Cardiac septum (tissue), 1 donor: Measurements from ENCODE around the gene ZNF385A. TPM values are rescaled to one million over a fixed set of nuclear protein-coding genes. Genes with fewer than 3 reads are reported as not detected.
"Not testable (repeated sequence)": the region's sequence is repeated elsewhere in the genome, so short reads cannot be mapped to it uniquely, and the experiment has no call there.

ENCODE experiments used
- DNase-seq: peaks from one replicate; pipeline ENCODE4 v3.0.0-alpha.2; 2020; ENCODE audit warnings: low spot score
- intact Hi-C: fragments of 100-400 bp; cut with DNase I; formaldehyde crosslinking; loops from one replicate; pipeline ENCODE4 v1.14.0; 2022
- total RNA-seq: library from RNA; stranded (reverse); fragmentation: NEBNext Ultra II Directional; extraction: Animal tissue kit (Norgen Biotek cat#: 25700); gene quantifications from one replicate; pipeline ENCODE4 v1.2.1, GENCODE V29; 2021
- donor health status: DM: no; HTN: no; CAD: no.

The ZNF385A gene
- total RNA-seq, 1 donor from 2014 or later = 4.8 TPM

DNA sequence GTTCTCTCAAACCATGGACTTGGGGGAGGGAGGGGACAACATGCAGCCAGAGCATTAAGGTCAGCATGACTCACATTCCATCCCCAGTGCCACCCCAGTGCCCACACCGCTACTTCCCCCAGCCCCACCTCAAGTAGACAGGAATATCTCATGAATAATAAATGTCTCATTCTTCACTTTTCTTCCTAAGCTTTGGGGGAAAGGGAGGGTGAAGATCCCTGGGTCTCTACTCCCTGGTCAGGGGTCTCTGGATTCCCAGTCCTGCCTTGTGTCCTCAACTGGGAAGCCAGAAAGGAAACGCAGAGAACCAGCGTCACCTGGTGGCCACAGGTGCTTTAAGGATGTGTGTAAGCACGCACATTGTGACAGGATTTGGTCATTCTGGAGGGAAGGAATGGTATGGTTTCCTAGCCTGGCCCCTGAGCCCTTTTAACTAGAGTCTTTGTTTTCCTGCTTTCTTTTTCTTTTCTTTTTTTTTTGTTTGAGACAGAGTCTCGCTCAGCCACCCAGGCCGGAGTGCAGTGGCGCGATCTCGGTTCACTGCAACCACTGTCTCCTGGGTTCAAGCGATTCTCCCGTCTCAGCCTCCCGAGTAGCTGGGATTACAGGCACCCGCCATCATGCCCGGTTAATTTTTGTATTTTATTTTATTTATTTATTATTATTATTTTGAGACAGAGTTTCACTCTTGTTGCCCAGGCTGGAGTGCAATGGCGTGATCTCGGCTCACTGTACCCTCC, 23.6 kb downstream of the ZNF385A start:
- DNase-seq = peak; percentile 87

GRCh38 chr12:54359762-54360351, 24.7 kb downstream of the ZNF385A start:
- no peak for DNase-seq
- intact Hi-C loops = loop anchor here (1.0 to 5.0 kb wide), 3 partner anchors 23 to 143 kb away; partner anchors contain the start of genes CBX5 and HNRNPA1

More for the DNA sequence above, 23.6 kb downstream of the ZNF385A start:
- intact Hi-C loops = loop anchor here (5.0 kb wide), 2 partner anchors 79 to 144 kb away; partner anchors contain the start of genes CBX5 and HNRNPA1

- intact Hi-C loops = loop anchor here (1.0 kb wide), 1 partner anchor 22 kb away; no protein-coding TSS in a partner anchor
- peak; percentile 97 for DNase-seq
These were observed 25.4 kb downstream of the ZNF385A start for GRCh38 chr12:54358945-54359761.

- intact Hi-C loops = no loop called here
- DNase-seq = no peak
These were observed 26.2 kb downstream of the ZNF385A start for GRCh38 chr12:54358191-54358944.

DNA sequence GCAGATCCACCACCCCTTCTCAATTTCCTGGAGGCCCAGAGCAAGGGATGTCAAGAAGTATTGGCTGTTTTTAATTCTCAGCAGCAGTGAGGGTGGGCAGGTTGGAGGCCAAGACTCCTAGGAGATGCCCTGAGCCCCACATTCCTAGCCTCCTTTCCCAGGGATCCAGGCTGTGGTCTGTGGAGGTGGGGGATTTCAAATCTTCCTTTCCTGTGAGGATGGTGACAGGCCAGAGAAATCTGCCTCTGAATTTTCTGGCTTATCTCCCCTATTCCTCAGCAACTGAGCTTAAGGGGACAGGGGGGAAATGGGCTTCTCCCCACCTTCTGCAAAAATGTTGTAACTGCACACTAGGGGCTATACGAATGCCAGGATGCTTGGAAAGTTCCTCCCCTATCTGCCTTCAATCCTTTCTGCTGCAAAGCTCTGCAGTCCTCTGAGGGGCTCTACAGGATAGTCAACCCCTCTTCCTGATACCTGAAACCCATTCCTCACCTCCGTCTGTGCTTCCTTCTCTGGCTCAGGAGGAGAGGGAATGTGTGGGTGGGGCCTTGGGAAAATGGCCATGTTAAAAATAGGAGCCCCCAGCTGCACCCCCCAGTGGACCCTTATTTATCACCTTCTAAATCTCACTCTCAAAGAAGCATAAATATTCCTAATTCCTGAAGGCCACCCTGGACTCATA, 26.9 kb downstream of the ZNF385A start:
- intact Hi-C loops = no loop called here
- DNase-seq = no peak

DNA sequence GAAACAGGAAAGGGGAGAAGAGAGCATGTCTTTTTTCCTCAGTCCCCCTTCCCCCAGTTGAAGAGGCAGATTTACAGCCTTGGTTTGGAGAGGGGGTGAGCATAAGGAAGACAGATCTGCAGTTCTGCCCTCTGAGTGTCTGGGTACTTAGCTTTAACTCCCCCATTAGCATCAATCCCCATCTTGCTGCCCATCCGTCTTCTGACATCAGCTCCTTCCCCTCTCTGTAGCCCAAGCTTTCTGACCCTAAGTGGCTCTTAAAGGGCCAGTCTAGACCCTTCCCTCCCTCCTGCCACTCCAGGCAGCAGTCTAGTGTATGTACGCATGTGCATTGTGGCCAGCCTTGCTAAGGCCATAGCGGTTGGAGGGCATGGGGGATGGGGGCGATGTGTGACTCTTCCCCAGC, 27.6 kb downstream of the ZNF385A start:
- intact Hi-C loops = no loop called here
- DNase-seq = no peak

DNA sequence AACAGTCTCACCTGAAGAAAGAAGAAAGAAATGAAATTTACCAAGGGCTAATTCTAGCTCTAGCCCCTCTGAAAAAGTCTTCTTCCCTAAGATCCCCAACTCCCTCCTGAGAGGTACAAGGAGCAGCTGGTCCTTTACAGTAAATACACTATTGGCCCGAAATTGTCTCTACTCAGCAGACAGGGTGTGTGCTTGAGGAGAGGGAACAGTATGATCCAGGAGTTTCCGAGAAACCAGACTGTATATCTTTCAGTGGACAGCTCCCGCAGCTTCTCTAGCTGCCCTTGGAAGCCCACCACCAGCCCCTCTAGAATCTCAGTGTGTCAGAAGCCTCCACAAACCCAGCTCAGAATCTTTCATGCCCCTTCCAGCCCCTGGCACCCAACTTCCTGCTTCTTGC, 28.3 kb downstream of the ZNF385A start:
- intact Hi-C loops = no loop called here

GRCh38 chr12:54355104-54355815, 29.3 kb downstream of the ZNF385A start:
- intact Hi-C loops = no loop called here
- no peak for DNase-seq

More for the DNA sequence above, 28.3 kb downstream of the ZNF385A start:
- DNase-seq = no peak

DNA sequence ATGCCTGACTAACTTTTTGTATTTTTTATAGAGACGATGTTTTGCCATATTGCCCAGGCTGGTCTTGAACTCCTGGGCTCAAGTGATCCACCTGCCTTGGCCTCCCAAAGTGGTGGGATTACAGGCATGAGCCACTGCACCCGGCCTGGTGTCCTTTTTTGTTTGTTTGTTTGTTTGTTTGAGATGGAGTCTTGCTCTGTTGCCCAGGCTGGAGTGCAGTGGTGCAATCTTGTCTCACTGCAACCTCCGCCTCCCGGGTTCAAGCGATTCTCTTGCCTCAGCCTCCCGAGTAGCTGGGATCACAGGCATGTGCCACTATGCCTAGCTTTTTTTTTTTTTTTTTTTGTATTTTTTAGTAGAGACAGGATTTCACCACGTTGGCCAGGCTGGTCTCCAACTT, 30.3 kb downstream of the ZNF385A start:
- intact Hi-C loops, DNase-seq: not testable (repeated sequence)

DNA sequence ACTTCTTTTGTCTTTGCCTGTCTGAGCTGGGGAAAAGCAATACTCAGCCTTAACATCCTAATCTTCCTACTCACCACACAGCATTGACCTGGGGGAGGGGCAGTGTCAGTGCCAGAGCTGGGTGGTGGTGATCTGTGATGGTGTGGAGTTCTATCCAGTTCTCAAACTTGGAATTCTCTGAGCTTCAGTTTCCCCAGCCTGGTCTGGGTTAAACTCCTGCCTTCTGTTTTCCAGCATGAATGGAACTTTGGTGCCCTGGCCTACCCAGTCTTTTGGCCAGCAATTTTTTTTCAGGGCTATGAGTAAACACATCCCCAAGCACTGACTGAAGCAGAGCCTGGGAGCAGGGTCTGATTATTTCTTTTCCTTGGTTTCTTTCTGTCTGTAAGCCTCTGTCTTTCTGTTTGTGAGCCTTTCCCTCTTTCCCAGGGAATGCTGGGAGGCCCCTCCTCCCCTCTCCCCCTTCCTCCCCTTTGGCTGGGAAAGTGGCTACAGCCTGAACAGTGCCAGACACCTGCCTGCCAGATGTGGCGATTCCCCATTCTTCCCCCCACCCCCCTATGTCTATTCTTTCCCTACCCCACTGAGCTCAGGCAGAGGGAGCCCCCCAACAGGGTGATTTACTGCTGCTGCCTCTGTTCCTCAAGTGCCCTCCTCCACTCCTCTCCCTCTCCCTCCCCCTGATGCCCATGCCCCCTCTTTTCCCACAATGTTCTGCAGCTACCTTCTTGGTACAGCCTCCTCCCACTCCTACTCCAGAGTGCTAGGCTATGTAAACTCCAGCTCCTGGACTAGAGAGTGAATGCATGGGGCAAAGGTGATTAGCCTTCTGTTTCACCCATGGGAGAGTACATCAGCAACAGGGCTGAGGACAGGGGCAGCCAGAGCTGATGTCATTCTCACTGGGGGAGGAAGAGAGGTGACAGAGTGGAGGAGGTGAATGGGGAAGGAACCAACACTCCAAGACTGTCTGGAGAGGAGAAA, 31.4 kb downstream of the ZNF385A start:
- no peak for DNase-seq
- intact Hi-C loops = no loop called here

DNA sequence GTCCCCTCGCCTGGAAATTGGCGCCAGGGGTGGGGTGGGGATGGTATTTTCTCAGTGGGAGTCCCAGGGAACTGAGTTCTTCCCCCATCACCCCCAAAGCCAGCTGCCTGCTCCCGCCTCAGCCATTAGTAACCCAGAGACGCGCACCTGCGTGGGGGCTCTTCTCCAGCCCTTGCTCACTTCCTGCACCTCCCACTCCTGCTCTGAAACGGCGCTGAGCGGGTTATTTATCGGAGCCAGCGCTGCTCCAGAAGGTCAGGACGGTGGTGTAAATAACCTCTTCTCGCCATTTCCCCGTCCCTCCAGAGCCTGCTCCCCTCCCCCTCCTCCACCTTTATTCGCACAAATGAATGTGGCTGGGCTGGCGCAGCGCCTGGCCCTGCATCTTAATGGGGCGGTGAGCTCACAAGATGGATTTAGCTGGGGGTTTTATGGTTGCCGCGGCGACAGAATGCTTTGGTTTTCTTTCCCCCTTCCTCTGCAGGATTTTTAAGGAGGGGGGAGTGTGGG, 32.5 kb downstream of the ZNF385A start:
- peak; percentile 84 for DNase-seq
- intact Hi-C loops = no loop called here

- no peak for DNase-seq
- intact Hi-C loops = no loop called here
These were observed 33.2 kb downstream of the ZNF385A start for GRCh38 chr12:54351341-54351740.

DNA sequence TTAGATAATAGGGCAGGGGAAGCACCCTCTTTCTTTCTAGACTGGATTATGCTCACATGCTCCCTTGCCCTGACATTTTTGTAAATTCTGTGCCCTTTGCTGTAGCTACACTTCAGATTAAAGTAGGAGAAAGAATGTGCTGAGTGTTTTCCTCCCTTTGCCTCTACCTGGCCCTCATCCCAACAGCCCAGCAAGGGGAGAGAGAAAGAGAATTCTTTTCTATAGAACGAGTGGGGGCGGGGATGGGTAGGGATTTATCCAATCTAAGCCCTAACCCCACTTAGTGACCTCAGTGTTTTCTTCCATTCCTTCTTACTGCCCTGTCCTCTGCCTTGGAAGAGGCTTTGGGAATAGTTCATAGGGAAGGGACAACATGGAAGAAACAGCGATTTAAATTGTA, 33.8 kb downstream of the ZNF385A start:
- intact Hi-C loops = no loop called here
- DNase-seq = no peak

DNA sequence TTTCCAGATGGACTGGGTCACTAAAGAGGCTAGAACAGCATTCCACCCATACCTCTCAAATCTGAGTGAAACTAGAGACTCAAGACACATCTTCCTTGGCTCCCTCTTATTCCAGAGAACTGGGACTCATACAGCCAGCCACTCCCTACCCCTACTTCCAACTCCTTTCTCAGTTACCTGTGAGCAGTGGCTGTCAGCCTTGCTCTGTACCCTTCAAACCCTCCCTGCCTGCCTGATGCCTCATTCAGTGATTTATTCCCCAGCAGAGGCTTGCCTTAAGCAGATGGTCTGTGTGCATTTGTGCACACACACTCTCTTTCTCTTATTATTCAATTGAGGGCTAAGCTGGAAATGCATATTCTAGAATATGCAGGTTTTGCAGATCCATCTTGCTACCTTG, 34.9 kb downstream of the ZNF385A start:
- DNase-seq = no peak
- intact Hi-C loops = no loop called here

- DNase-seq = no peak
- intact Hi-C loops = no loop called here
These were observed 35.5 kb downstream of the ZNF385A start for GRCh38 chr12:54349036-54349435.

DNA sequence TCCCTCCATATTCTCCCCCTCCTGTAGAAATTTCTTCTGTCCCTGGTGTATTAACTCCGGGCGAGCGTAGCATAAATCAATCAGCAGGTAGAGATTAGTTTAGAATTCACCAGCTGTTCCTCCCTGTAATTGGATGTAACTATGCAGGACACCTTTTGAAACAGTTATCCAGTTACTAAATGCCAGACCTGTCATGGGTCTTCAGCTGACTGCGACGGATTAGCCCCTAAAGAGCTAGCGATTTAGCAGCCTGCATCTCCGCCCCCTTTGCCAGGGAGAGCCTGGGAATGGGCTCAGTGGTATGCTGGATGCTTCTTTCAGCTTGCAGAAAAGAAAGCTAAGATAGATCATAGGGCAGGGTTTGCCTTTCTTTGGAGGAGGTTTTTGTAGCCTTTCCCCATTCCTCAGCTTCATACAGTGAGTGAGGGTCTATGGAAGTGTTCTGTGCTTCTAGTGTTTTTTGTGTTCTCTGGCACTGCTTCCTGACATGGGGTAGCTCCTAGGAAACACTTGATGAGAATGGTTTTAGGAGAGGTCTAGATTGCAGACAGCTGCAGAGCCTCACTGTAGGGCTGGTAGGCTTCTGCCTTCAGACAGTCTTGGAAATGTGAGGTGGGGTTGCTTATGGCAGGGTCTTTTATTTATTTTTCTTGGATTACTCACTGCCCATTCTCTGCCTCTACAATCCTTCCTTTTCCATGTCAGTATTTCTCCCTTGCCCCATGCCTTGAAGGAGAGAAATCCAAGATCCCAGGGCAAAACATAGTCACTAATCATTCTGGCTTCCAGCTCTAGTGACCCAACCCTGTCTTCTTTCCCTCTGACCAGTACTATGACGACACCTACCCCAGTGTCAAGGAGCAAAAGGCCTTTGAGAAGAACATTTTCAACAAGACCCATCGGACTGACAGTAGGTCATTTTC, 42.9 kb downstream of the ZNF385A start:
- no peak for DNase-seq
- intact Hi-C loops = no loop called here
